ENCODE results near the gene CXCL14.

DNA sequence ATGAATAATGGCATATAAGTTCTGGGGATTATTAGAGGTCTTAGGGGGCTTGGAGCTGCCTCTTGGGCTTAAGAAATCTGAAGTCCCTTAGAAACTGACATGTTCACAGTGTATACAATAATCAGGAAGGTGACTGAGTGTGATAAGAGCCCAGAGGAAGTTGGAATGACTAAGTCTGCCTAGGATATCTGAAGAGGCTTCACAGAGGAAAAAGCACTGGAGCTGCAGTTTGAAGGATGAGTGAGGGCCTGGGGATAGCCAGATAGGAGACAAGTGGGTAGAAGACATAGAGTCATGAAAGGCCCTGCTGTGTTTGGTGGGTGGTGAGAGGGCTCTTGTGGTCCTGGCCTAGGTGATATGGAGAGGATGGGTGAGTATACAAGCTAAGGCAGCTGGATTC, 51.9 kb downstream of the CXCL14 start:
- TF ChIP-seq, protein P1, sequence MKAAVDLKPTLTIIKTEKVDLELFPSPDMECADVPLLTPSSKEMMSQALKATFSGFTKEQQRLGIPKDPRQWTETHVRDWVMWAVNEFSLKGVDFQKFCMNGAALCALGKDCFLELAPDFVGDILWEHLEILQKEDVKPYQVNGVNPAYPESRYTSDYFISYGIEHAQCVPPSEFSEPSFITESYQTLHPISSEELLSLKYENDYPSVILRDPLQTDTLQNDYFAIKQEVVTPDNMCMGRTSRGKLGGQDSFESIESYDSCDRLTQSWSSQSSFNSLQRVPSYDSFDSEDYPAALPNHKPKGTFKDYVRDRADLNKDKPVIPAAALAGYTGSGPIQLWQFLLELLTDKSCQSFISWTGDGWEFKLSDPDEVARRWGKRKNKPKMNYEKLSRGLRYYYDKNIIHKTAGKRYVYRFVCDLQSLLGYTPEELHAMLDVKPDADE (IDR thresholded peaks at IDR 0.05) = no peak
- TF ChIP-seq JUNB (IDR thresholded peaks at IDR 0.05; ENCODE audit: unreplicated experiment) (no peak), EZH2phosphoT487 (IDR thresholded peaks at IDR 0.05; ENCODE audit: unreplicated experiment) (no peak), POLR2AphosphoS5 (IDR thresholded peaks at IDR 0.05; ENCODE audit: low read depth) (no peak), EZH2 (IDR thresholded peaks at IDR 0.05; ENCODE audit: low read depth, unreplicated experiment) (no peak), CREB1 (CRISPR knock-in tag; IDR thresholded peaks at IDR 0.05; ENCODE audit: low read depth) (no peak), NANOG (IDR thresholded peaks at IDR 0.05; ENCODE audit: borderline replicate concordance) (no peak), STAT1 (IDR thresholded peaks at IDR 0.05; ENCODE audit: unreplicated experiment) (no peak)
- TF ChIP-seq, protein P2, sequence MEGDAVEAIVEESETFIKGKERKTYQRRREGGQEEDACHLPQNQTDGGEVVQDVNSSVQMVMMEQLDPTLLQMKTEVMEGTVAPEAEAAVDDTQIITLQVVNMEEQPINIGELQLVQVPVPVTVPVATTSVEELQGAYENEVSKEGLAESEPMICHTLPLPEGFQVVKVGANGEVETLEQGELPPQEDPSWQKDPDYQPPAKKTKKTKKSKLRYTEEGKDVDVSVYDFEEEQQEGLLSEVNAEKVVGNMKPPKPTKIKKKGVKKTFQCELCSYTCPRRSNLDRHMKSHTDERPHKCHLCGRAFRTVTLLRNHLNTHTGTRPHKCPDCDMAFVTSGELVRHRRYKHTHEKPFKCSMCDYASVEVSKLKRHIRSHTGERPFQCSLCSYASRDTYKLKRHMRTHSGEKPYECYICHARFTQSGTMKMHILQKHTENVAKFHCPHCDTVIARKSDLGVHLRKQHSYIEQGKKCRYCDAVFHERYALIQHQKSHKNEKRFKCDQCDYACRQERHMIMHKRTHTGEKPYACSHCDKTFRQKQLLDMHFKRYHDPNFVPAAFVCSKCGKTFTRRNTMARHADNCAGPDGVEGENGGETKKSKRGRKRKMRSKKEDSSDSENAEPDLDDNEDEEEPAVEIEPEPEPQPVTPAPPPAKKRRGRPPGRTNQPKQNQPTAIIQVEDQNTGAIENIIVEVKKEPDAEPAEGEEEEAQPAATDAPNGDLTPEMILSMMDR (conservative IDR thresholded peaks at IDR 0.05; ENCODE audit: low read depth in 2 of 2) = no peak
- TF ChIP-seq, protein P3, sequence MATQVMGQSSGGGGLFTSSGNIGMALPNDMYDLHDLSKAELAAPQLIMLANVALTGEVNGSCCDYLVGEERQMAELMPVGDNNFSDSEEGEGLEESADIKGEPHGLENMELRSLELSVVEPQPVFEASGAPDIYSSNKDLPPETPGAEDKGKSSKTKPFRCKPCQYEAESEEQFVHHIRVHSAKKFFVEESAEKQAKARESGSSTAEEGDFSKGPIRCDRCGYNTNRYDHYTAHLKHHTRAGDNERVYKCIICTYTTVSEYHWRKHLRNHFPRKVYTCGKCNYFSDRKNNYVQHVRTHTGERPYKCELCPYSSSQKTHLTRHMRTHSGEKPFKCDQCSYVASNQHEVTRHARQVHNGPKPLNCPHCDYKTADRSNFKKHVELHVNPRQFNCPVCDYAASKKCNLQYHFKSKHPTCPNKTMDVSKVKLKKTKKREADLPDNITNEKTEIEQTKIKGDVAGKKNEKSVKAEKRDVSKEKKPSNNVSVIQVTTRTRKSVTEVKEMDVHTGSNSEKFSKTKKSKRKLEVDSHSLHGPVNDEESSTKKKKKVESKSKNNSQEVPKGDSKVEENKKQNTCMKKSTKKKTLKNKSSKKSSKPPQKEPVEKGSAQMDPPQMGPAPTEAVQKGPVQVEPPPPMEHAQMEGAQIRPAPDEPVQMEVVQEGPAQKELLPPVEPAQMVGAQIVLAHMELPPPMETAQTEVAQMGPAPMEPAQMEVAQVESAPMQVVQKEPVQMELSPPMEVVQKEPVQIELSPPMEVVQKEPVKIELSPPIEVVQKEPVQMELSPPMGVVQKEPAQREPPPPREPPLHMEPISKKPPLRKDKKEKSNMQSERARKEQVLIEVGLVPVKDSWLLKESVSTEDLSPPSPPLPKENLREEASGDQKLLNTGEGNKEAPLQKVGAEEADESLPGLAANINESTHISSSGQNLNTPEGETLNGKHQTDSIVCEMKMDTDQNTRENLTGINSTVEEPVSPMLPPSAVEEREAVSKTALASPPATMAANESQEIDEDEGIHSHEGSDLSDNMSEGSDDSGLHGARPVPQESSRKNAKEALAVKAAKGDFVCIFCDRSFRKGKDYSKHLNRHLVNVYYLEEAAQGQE (IDR thresholded peaks at IDR 0.05; ENCODE audit: unreplicated experiment) = no peak
